Activated CD4-positive, alpha-beta T cell treated with anti-CD3 and anti-CD28 coated beads, Interleukin-2, Interleukin-6, amounts not matched to agents 100 ng/mL and 50 ng/mL, durations not matched to agents 16 hours and 8 hours (primary cell): ENCODE measurements around the gene AGAP9.
"Not testable (repeated sequence)": the region's sequence is repeated elsewhere in the genome, so short reads cannot be mapped to it uniquely, and the experiment has no call there.

Experiments used
- DNase-seq: peaks from one replicate; pipeline ENCODE4 v3.0.0-alpha.2; 2020

AGAP9 gene

GRCh38 chr10:47456794-47457527 is 66.5 kb downstream of the AGAP9 start:
- DNase-seq: no peak

GRCh38 chr10:47456079-47456785 is 67.2 kb downstream of the AGAP9 start:
- DNase-seq: no peak

- not testable (repeated sequence) for DNase-seq
These were observed 67.9 kb downstream of the AGAP9 start for GRCh38 chr10:47455350-47456078.

GRCh38 chr10:47454780-47455058 is 68.7 kb downstream of the AGAP9 start:
- no peak for DNase-seq

- no peak for DNase-seq
These were observed 69.2 kb downstream of the AGAP9 start for GRCh38 chr10:47454008-47454779.

- no peak for DNase-seq
These were observed 70.1 kb downstream of the AGAP9 start for GRCh38 chr10:47453141-47454007.

GRCh38 chr10:47452495-47453140 is 70.8 kb downstream of the AGAP9 start:
- no peak for DNase-seq

- no peak for DNase-seq
These were observed 71.4 kb downstream of the AGAP9 start for GRCh38 chr10:47451998-47452494.
